ENCODE data around the gene TNS3. TPM values are rescaled to one million over a fixed set of nuclear protein-coding genes. Genes with fewer than 3 reads are reported as not detected.

Gene TNS3
- total and polyA plus RNA-seq, 9 of the 15 experiments (the other 6 are each of a cell fraction or from before 2014, with no cell fraction given), result 0.20 TPM; not detected in 8

GRCh38 chr7:47454974-47455871 is 126.7 kb downstream of the TNS3 start:
- Histone ChIP-seq H3K27ac (ENCODE audit: extremely low read depth, low read depth, low read length) (no peak overlapping the region), H3K79me2 (ENCODE audit: control insufficient read depth, insufficient read depth, low read length) (no peaks in the 10 kb centered on the region), H3K4me3 (no peak overlapping the region), H3K36me3 (ENCODE audit: control insufficient read depth, insufficient read depth, low read length) (no peaks in the 10 kb centered on the region), H3K4me2 (ENCODE audit: insufficient read depth, low read length) (no peak overlapping the region), H3K4me1 (replicated peaks in 1 of 2; ENCODE audit: control insufficient read depth in 2 of 2, insufficient read depth in 2 of 2, low read length in 2 of 2) (no peaks in the 10 kb centered on the region), H2AFZ (ENCODE audit: low read depth, low read length) (no peak overlapping the region), H4K20me1 (replicated peaks; ENCODE audit: control insufficient read depth, insufficient read depth, low read length) (no peaks in the 10 kb centered on the region; the same call in 1 of the 2 replicates), H3K9me1 (ENCODE audit: control insufficient read depth, insufficient read depth, low read length) (peaks cover under 1% of the 10 kb centered on the region), H3K9me3 (replicated peaks; ENCODE audit: control insufficient read depth, insufficient read depth, low read depth, low read length) (no peaks in the 10 kb centered on the region), H3K9ac (ENCODE audit: insufficient read depth in 1 of 2, low read depth in 2 of 2, low read length in 2 of 2) (no peak overlapping the region), H3K27me3 (ENCODE audit: control insufficient read depth in 2 of 2, insufficient read depth in 2 of 2, low read length in 2 of 2) (peaks cover 0 to 33% of the 10 kb centered on the region in 2 experiments; a peak in 4 of 5 replicates)
- no TSS peak for BruUV-seq (replicated peaks)
- WGBS (ENCODE audit: insufficient coverage, low coverage, missing lambda C conversion rate), result 0% methylated on average over 4 of the region's 7 CpGs
- POLR2A ChIA-PET, result interaction anchor here (0.5 to 0.6 kb wide), 2 partner anchors 179 to 392 kb away, joined by 3 read pairs; no protein-coding TSS in a partner anchor
- intact Hi-C loops (cut with micrococcal nuclease) (no loop called here), in situ Hi-C loops (cut with MboI) (no loop called here)
- ATAC-seq, result no peak
- DNase-seq (ENCODE audit: extremely low read depth in 1 of 4, low spot score in 3 of 4), result no peak
- CTCF ChIA-PET (ENCODE audit: low intra/inter-chr PET ratio), result no interaction called here
- FAIRE-seq, result no peak
- TF ChIP-seq HMBOX1 (IDR thresholded peaks at IDR 0.05), result no peak
- no peak for TF ChIP-seq SIN3A (IDR thresholded peaks at IDR 0.05; ENCODE audit: borderline replicate concordance in 2 of 2, control insufficient read depth in 1 of 2, low read depth in 2 of 2, low read length in 2 of 2)
- no peak for TF ChIP-seq FOXK2 (conservative IDR thresholded peaks at IDR 0.05 in 1 of 2, IDR thresholded peaks at IDR 0.05 in 1 of 2; ENCODE audit: low read depth in 2 of 2)
- TF ChIP-seq ZNF780A (CRISPR knock-in tag; IDR thresholded peaks at IDR 0.05), result no peak
- no peak for TF ChIP-seq ZNF184 (CRISPR knock-in tag; IDR thresholded peaks at IDR 0.05)
- TF ChIP-seq SREBF1 (IDR thresholded peaks at IDR 0.05; ENCODE audit: borderline replicate concordance, low read depth, low read length), result no peak
- TF ChIP-seq PYGO2 (tag; IDR thresholded peaks at IDR 0.05), result no peak
- TF ChIP-seq HMG20B (CRISPR knock-in tag; IDR thresholded peaks at IDR 0.05), result no peak
- TF ChIP-seq, protein P1, sequence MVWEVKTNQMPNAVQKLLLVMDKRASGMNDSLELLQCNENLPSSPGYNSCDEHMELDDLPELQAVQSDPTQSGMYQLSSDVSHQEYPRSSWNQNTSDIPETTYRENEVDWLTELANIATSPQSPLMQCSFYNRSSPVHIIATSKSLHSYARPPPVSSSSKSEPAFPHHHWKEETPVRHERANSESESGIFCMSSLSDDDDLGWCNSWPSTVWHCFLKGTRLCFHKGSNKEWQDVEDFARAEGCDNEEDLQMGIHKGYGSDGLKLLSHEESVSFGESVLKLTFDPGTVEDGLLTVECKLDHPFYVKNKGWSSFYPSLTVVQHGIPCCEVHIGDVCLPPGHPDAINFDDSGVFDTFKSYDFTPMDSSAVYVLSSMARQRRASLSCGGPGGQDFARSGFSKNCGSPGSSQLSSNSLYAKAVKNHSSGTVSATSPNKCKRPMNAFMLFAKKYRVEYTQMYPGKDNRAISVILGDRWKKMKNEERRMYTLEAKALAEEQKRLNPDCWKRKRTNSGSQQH (CRISPR knock-in tag; IDR thresholded peaks at IDR 0.05), result no peak
- TF ChIP-seq PHF20 (IDR thresholded peaks at IDR 0.05; ENCODE audit: partially characterized antibody), result no peak
- TF ChIP-seq, protein P2, sequence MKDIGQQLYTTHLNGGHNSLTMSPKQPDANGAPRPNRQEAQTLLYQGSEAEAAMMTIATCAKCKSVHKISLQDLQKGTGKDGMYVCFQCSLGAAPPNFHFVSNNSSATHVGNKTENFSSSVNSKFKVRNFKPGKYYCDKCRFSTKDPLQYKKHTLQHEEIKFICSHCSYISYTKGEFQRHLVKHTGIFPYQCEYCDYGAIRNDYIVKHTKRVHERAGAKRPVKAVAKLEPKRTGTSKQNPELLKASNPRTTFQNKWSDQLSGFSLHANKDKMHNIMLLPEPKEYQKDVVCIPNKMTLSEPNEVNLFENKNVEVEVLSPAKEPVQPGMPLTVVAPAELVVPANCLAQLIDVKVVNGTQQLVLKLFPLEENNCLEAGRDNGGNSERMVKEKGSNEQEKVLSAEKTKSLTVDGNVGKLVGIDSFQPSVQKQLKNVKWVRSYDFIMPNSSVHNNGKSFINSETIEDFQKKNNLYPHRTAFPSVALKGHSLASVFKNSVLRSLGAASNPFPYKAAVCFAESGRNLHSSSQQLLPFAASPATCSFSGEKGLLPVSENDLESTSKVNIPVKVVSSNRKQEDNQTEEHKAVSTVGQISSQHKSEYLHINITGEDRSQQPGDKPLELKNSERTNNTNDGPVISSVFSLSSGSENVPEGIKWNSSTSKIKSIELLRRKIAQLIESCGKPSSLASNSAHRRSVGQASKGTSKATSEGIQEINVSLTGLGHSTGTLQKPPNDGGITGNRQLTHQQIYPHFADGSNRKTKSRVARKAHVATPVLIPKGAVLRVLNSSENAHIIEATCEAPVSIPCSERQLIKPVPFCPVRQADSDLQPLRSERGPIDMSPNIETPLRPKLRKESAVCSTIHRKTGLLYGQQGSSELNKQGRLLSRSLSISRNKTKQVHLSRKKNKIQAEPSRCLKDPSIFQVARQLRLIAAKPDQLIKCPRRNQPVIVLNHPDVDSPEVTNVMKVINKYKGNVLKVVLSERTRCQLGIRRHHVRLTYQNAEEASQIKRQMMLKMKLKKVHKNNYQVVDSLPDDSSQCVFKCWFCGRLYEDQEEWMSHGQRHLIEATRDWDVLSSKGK (CRISPR knock-in tag; IDR thresholded peaks at IDR 0.05), result no peak
- TF ChIP-seq SP2 (IDR thresholded peaks at IDR 0.05; ENCODE audit: extremely low read depth, low read depth, low read length, poor library complexity, severe bottlenecking), result no peak
- no peak for TF ChIP-seq KAT7 (CRISPR knock-in tag; IDR thresholded peaks at IDR 0.05; ENCODE audit: borderline replicate concordance)
- no peak for TF ChIP-seq POLR3G (IDR thresholded peaks at IDR 0.05; ENCODE audit: extremely low read depth, insufficient read length, insufficient replicate concordance)
- TF ChIP-seq MAFG (tag; conservative IDR thresholded peaks at IDR 0.05), result no peak
